Sigmoid colon (tissue), 4 donors: ENCODE data around the gene RHBG.

Experiments
- POLR2A ChIP-seq, 2 donors: fragments of 450-650 bp; IDR thresholded peaks; one replicate each; pipeline ENCODE4 v1.6.1; 2016; ENCODE audit warnings: antibody characterized with exemption in 2 of 2, mild to moderate bottlenecking in 2 of 2, moderate library complexity in 2 of 2
- POLR2AphosphoS5 ChIP-seq, 4 donors: sonication (generic); formaldehyde crosslinking; IDR thresholded peaks; one replicate each; pipeline ENCODE4 v1.6.1; 2017; ENCODE audit warnings: antibody characterized with exemption in 4 of 4

DNA sequence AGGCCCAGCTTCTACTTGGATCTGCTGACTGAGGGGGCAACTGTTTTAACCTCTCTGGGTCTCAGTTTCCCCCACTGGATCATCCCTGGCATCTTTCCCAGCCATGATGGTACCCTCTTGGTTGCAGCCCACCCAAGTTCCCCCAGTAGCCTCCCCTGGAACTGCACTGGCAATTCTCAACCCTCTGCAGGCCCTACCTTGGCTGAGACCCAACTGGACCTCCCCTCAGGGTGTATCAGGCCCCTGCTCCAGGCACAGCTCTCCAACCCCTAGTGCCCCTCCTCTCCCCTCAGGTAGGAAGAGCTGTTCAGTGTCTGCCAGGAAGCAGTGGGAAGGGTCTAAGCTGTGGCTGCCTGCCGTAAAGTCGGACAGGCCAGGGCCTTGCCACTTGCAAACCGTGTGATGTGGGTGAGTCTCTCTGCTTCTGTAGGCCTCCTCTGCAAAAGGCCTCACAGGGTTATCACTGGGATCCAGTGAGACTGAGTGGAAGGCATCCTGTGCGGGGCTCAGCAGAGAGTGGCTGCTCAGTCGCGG, 32.1 kb downstream of the RHBG start:
- TF ChIP-seq POLR2A (IDR thresholded peaks at IDR 0.05) (no peak), POLR2AphosphoS5 (IDR thresholded peaks at IDR 0.05) (no peak)
